ENCODE measurements around the gene MYPN. TPM values are rescaled to one million over a fixed set of nuclear protein-coding genes. Genes with fewer than 3 reads are reported as not detected.
"Not testable (repeated sequence)": the region's sequence is repeated elsewhere in the genome, so short reads cannot be mapped to it uniquely, and the experiment has no call there.

Gene MYPN
- total RNA-seq, 2 experiments from 2014 or later, result not detected

GRCh38 chr10:68239596-68240150 is 130.4 kb downstream of the MYPN start:
- ATAC-seq (ENCODE audit: poor library complexity) (no peak), DNase-seq (no peak)
- Mint-ChIP-seq H3K36me3 (ENCODE audit: low read depth) (no peaks in the 10 kb centered on the region), H3K27ac (no peak overlapping the region), H3K4me1 (ENCODE audit: low read depth) (no peaks in the 10 kb centered on the region), H3K4me3 (no peak overlapping the region), H3K9me3 (no peaks in the 10 kb centered on the region), H3K27me3 (no peaks in the 10 kb centered on the region)
- CTCF ChIA-PET, result no interaction called here
- H3K4me1 ChIP-seq (ENCODE audit: insufficient read depth, low read length), result no peaks in the 10 kb centered on the region
- H3K9me3 ChIP-seq (ENCODE audit: control insufficient read depth in 1 of 2, insufficient read depth in 1 of 2, low read length in 2 of 2), result no peaks in the 10 kb centered on the region
- no peak overlapping the region for H3K4me3 ChIP-seq (ENCODE audit: low read length)
- no peak overlapping the region for H3K27ac ChIP-seq (ENCODE audit: low read depth in 1 of 2, low read length in 2 of 2)
- no peak for TF ChIP-seq CTCF (IDR thresholded peaks at IDR 0.05)
- POLR2A ChIA-PET, result no interaction called here
- intact Hi-C loops (cut with DNase I, micrococcal nuclease), result no loop called here
- no peaks in the 10 kb centered on the region for H3K36me3 ChIP-seq (ENCODE audit: insufficient read depth, low read length)
- H3K27me3 ChIP-seq (ENCODE audit: control insufficient read depth in 1 of 2, insufficient read depth in 2 of 2, low read length in 2 of 2), result no peaks in the 10 kb centered on the region

- H3K36me3 Mint-ChIP-seq (ENCODE audit: low read depth), result no peaks in the 10 kb centered on the region
- Histone ChIP-seq H3K4me3 (ENCODE audit: low read length) (no peak overlapping the region), H3K36me3 (ENCODE audit: insufficient read depth, low read length) (no peaks in the 10 kb centered on the region), H3K27ac (ENCODE audit: low read depth in 1 of 2, low read length in 2 of 2) (no peak overlapping the region), H3K27me3 (ENCODE audit: control insufficient read depth in 1 of 2, insufficient read depth in 2 of 2, low read length in 2 of 2) (no peaks in the 10 kb centered on the region), H3K4me1 (ENCODE audit: insufficient read depth, low read length) (no peaks in the 10 kb centered on the region), H3K9me3 (ENCODE audit: control insufficient read depth in 1 of 2, insufficient read depth in 1 of 2, low read length in 2 of 2) (no peaks in the 10 kb centered on the region)
- ChIA-PET POLR2A (no interaction called here), CTCF (no interaction called here)
- DNase-seq, result no peak
- no peaks in the 10 kb centered on the region for H3K27me3 Mint-ChIP-seq
- no peak for ATAC-seq (ENCODE audit: poor library complexity)
- no peak for TF ChIP-seq CTCF (IDR thresholded peaks at IDR 0.05)
- no peaks in the 10 kb centered on the region for H3K9me3 Mint-ChIP-seq
- no peak overlapping the region for H3K27ac Mint-ChIP-seq
- H3K4me3 Mint-ChIP-seq, result no peak overlapping the region
- intact Hi-C loops (cut with DNase I, micrococcal nuclease), result no loop called here
- no peaks in the 10 kb centered on the region for H3K4me1 Mint-ChIP-seq (ENCODE audit: low read depth)
Measured at GRCh38 chr10:68242051-68242450, 132.8 kb downstream of the MYPN start.

- H3K36me3 ChIP-seq (ENCODE audit: insufficient read depth, low read length); H3K36me3 Mint-ChIP-seq (ENCODE audit: low read depth); H3K4me3 ChIP-seq (ENCODE audit: low read length); H3K9me3 ChIP-seq (ENCODE audit: control insufficient read depth in 1 of 2, insufficient read depth in 1 of 2, low read length in 2 of 2); POLR2A ChIA-PET; H3K4me3 Mint-ChIP-seq; DNase-seq; H3K4me1 Mint-ChIP-seq (ENCODE audit: low read depth); H3K27ac ChIP-seq (ENCODE audit: low read depth in 1 of 2, low read length in 2 of 2); H3K9me3 Mint-ChIP-seq; ATAC-seq (ENCODE audit: poor library complexity); H3K4me1 ChIP-seq (ENCODE audit: insufficient read depth, low read length); CTCF ChIA-PET; intact Hi-C loops (cut with DNase I, micrococcal nuclease); H3K27ac Mint-ChIP-seq; H3K27me3 ChIP-seq (ENCODE audit: control insufficient read depth in 1 of 2, insufficient read depth in 2 of 2, low read length in 2 of 2); H3K27me3 Mint-ChIP-seq: not testable (repeated sequence)
Measured at GRCh38 chr10:68246397-68246796, 137.1 kb downstream of the MYPN start.

- Histone ChIP-seq H3K36me3 (ENCODE audit: insufficient read depth, low read length) (no peaks in the 10 kb centered on the region), H3K4me1 (ENCODE audit: insufficient read depth, low read length) (no peaks in the 10 kb centered on the region), H3K27ac (ENCODE audit: low read depth in 1 of 2, low read length in 2 of 2) (no peak overlapping the region), H3K27me3 (ENCODE audit: control insufficient read depth in 1 of 2, insufficient read depth in 2 of 2, low read length in 2 of 2) (no peaks in the 10 kb centered on the region), H3K4me3 (ENCODE audit: low read length) (no peak overlapping the region), H3K9me3 (ENCODE audit: control insufficient read depth in 1 of 2, insufficient read depth in 1 of 2, low read length in 2 of 2) (no peaks in the 10 kb centered on the region)
- Mint-ChIP-seq H3K4me1 (ENCODE audit: low read depth) (no peaks in the 10 kb centered on the region), H3K27ac (no peak overlapping the region), H3K36me3 (ENCODE audit: low read depth) (no peaks in the 10 kb centered on the region), H3K27me3 (no peaks in the 10 kb centered on the region), H3K4me3 (no peak overlapping the region), H3K9me3 (no peaks in the 10 kb centered on the region)
- ATAC-seq (ENCODE audit: poor library complexity), result no peak
- ChIA-PET CTCF (no interaction called here), POLR2A (no interaction called here)
- intact Hi-C loops (cut with DNase I, micrococcal nuclease), result no loop called here
- TF ChIP-seq CTCF (IDR thresholded peaks at IDR 0.05), result no peak
- no peak for DNase-seq
Measured at GRCh38 chr10:68247931-68248330, 138.6 kb downstream of the MYPN start.

Measured in CD4-positive, alpha-beta T cell (primary cell).